ENCODE data around the gene OR2AJ1. TPM values are rescaled to one million over a fixed set of nuclear protein-coding genes. Genes with fewer than 3 reads are reported as not detected.

OR2AJ1 gene
- total and polyA plus RNA-seq, 12 donors: not detected

GRCh38 chr1:247966532-247967204 is 42.0 kb downstream of the OR2AJ1 start:
- DNase-seq: no peak
- no peak for TF ChIP-seq CTCF (IDR thresholded peaks at IDR 0.05)
- Histone ChIP-seq H3K27ac (no peak overlapping the region), H3K4me1 (no peaks in the 10 kb centered on the region), H3K27me3 (no peaks in the 10 kb centered on the region), H3K4me3 (no peak overlapping the region), H3K36me3 (no peaks in the 10 kb centered on the region), H3K9me3 (peaks cover 0 to 4% (median 0%) of the 10 kb centered on the region in 11 donors)
- intact Hi-C loops (cut with DNase I): no loop called here
- no peak for ATAC-seq
- WGBS, 2 donors: 75 to 78% methylated on average over 5 of the region's 5 CpGs

Other genes starting within 250 kb of the OR2AJ1 start
- not detected for gene OR13G1, start 245.2 kb upstream of the OR2AJ1 start, total RNA-seq
- gene OR13G1, start 245.2 kb upstream of the OR2AJ1 start, polyA plus RNA-seq: not detected
- gene OR6F1, start 208.2 kb upstream of the OR2AJ1 start, total RNA-seq: not detected
- not detected for gene OR6F1, start 208.2 kb upstream of the OR2AJ1 start, polyA plus RNA-seq
- not detected for gene OR14K1, start 186.3 kb upstream of the OR2AJ1 start, total RNA-seq
- gene OR14K1, start 186.3 kb upstream of the OR2AJ1 start, polyA plus RNA-seq: not detected
- not detected for gene OR14A2, start 176.7 kb upstream of the OR2AJ1 start, total RNA-seq
- not detected for gene OR14A2, start 176.7 kb upstream of the OR2AJ1 start, polyA plus RNA-seq
- gene OR1C1, start 164.3 kb upstream of the OR2AJ1 start, total RNA-seq: not detected
- gene OR1C1, start 164.3 kb upstream of the OR2AJ1 start, polyA plus RNA-seq: not detected
- not detected for gene OR14A16, start 100.8 kb upstream of the OR2AJ1 start, total RNA-seq
- gene OR14A16, start 100.8 kb upstream of the OR2AJ1 start, polyA plus RNA-seq: not detected
- not detected for gene OR11L1, start 83.0 kb upstream of the OR2AJ1 start, total RNA-seq
- gene OR11L1, start 83.0 kb upstream of the OR2AJ1 start, polyA plus RNA-seq: not detected
- under 1 TPM in 9 of 10 donors, not detected in 1; 0.09 to 0.85 (median 0.33) TPM for gene TRIM58, start 67.7 kb upstream of the OR2AJ1 start, total RNA-seq
- gene TRIM58, start 67.7 kb upstream of the OR2AJ1 start, polyA plus RNA-seq: under 1 TPM in 1 of 2 donors, not detected in 1; 0.06 TPM
- gene OR2W3, start 29.3 kb upstream of the OR2AJ1 start, total RNA-seq: under 1 TPM in 1 of 10 donors, not detected in 9; 0.26 TPM
- under 1 TPM in 1 of 2 donors, not detected in 1; 0.06 TPM for gene OR2W3, start 29.3 kb upstream of the OR2AJ1 start, polyA plus RNA-seq
- gene OR2T8, start 4.6 kb upstream of the OR2AJ1 start, total RNA-seq: not detected
- not detected for gene OR2T8, start 4.6 kb upstream of the OR2AJ1 start, polyA plus RNA-seq
- gene OR2L8, start 24.0 kb downstream of the OR2AJ1 start, total RNA-seq: not detected
- gene OR2L8, start 24.0 kb downstream of the OR2AJ1 start, polyA plus RNA-seq: not detected
- not detected for gene OR2AK2, start 40.3 kb downstream of the OR2AJ1 start, total RNA-seq
- not detected for gene OR2AK2, start 40.3 kb downstream of the OR2AJ1 start, polyA plus RNA-seq
- gene OR2L5, start 88.8 kb downstream of the OR2AJ1 start, total RNA-seq: not detected
- gene OR2L5, start 88.8 kb downstream of the OR2AJ1 start, polyA plus RNA-seq: not detected
- under 1 TPM in 1 of 10 donors, not detected in 9; 0.07 TPM for gene OR2L2, start 105.2 kb downstream of the OR2AJ1 start, total RNA-seq
- gene OR2L2, start 105.2 kb downstream of the OR2AJ1 start, polyA plus RNA-seq: not detected
- gene OR2L3, start 121.9 kb downstream of the OR2AJ1 start, total RNA-seq: not detected
- not detected for gene OR2L3, start 121.9 kb downstream of the OR2AJ1 start, polyA plus RNA-seq
- not detected for gene OR2L13, start 170.3 kb downstream of the OR2AJ1 start, total RNA-seq
- gene OR2L13, start 170.3 kb downstream of the OR2AJ1 start, polyA plus RNA-seq: not detected
- gene OR2M5, start 220.3 kb downstream of the OR2AJ1 start, total RNA-seq: not detected
- not detected for gene OR2M5, start 220.3 kb downstream of the OR2AJ1 start, polyA plus RNA-seq
- gene OR2M2, start 249.9 kb downstream of the OR2AJ1 start, total RNA-seq: not detected
- gene OR2M2, start 249.9 kb downstream of the OR2AJ1 start, polyA plus RNA-seq: not detected